NCI-H146 treated with DMSO at 0.1 percent for 48 hours (cell line): ENCODE results near the gene MIER2.
"Not testable (repeated sequence)": the region's sequence is repeated elsewhere in the genome, so short reads cannot be mapped to it uniquely, and the experiment has no call there.

Experiments
- DNase-seq: peaks from one replicate; lab custom pipeline; 2025; ENCODE audit not compliant: unreplicated experiment; lab: John Stamatoyannopoulos, UW

Gene MIER2

DNA sequence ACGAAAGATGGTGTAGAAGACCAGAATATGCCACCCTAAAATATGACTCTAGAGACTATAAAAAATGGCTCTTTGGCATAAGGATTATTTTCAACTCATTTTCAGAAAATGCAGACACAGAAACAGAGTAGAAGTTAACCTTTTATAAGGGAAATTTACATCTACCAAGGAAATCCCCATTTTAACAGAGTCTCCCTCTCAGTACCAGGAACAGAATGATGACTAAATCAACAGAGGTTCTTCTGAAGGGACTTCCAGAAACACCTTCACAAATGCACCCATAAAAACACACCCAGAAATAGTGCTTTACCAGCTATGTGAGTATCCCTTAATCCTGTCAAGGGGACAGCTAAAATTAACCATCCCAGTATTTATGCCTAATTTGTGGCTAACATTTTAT, 82.5 kb downstream of the MIER2 start:
- no peak for DNase-seq

DNA sequence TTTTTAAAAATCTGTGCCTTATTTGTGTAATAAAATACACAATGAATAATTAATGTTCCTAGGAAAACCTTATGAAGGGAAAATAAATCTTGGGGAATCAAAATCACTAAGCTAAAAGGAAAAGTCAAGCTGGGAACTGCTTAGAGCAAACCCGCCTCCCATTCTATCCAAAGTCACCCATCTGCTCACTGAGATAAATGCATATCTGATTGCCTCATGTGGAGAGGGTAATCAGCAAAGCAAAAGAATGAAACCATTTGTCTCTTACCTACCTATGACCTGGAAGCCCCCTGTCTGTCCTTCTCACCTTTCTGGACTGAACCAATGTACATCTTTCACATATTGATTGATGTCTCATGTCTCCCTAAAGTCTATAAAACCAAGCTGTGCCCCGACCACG, 87.8 kb downstream of the MIER2 start:
- not testable (repeated sequence) for DNase-seq
